Measurements from ENCODE around the gene CYBC1.

- TF ChIP-seq CTCF (conservative IDR thresholded peaks at IDR 0.05; ENCODE audit: low read length): no peak
- TF ChIP-seq EZH2phosphoT487 (IDR thresholded peaks at IDR 0.05; ENCODE audit: borderline replicate concordance, low read depth, low read length): no peak
These were observed 14.0 kb upstream of the CYBC1 start for GRCh38 chr17:82464567-82464929.
